ENCODE results near the gene UBR4.
"Not testable (repeated sequence)": the region's sequence is repeated elsewhere in the genome, so short reads cannot be mapped to it uniquely, and the experiment has no call there.

The UBR4 gene

DNA sequence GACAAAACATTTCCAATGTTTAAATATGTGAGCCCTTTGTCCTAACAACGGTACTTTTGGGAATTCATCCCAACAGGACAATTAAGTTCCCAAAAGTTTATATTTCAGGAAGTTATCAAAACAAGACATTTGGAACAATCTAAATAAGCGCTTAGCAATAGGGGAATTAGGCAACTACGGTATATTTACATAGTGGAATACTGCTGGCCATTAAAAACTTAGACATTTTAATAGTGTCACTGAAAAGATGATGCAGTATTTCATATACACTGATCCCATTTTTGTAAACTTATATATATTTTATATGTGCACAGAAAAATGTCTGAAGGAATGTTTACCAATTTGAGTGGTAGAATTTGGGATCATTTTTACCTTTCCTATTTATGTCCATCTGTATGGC, 20.8 kb downstream of the UBR4 start:
- no peak overlapping the region for H3K4me3 ChIP-seq (ENCODE audit: low read depth, low read length)
- TF ChIP-seq CTCF (IDR thresholded peaks at IDR 0.05; ENCODE audit: low read depth, low read length, missing control alignments): no peak
- DNase-seq (ENCODE audit: low read depth): no peak

DNA sequence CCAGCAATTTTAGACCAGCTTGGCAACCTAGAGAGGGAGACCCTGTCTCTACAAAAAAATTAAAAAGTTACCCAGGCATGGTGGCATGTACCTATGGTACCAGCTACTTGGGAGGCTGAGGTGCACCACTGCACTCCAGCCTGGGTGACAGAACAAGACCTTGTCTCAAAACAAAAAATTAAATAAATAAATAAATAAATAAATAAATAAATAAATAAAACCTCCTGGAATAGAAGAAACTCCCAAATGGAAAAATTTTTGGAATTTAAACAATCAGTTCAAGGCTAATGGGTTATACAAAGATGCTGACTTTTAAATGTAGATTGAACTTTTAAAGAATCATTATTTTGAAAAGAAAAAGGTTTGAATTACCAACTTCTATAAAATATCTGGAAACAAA, 22.2 kb downstream of the UBR4 start:
- no peak overlapping the region for H3K4me3 ChIP-seq (ENCODE audit: low read depth, low read length)
- DNase-seq (ENCODE audit: low read depth): no peak
- TF ChIP-seq CTCF (IDR thresholded peaks at IDR 0.05; ENCODE audit: low read depth, low read length, missing control alignments): no peak

GRCh38 chr1:19186001-19186400, 24.1 kb downstream of the UBR4 start:
- no peak for DNase-seq (ENCODE audit: low read depth)
- no peak overlapping the region for H3K4me3 ChIP-seq (ENCODE audit: low read depth, low read length)
- no peak for TF ChIP-seq CTCF (IDR thresholded peaks at IDR 0.05; ENCODE audit: low read depth, low read length, missing control alignments)

DNA sequence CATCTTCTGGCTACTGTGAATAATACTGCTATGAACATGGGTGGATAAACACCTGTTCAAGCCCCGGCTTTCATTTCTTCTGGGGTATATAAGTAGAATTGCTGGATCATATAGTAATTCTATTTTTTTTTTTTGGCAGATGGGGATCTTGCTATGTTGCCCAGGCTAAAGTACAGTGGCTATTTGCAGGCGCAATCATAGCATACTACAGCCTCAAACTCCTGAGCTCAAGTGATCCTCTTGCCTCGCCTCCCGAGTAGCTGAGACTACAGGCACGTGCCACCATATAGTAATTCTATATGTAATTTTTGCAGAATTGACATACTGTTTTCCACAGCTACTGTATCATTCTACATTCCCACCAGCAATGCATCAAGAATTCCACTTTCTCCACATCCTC, 27.8 kb downstream of the UBR4 start:
- H3K4me3 ChIP-seq (ENCODE audit: low read depth, low read length): no peak overlapping the region
- no peak for TF ChIP-seq CTCF (IDR thresholded peaks at IDR 0.05; ENCODE audit: low read depth, low read length, missing control alignments)
- DNase-seq (ENCODE audit: low read depth): no peak

DNA sequence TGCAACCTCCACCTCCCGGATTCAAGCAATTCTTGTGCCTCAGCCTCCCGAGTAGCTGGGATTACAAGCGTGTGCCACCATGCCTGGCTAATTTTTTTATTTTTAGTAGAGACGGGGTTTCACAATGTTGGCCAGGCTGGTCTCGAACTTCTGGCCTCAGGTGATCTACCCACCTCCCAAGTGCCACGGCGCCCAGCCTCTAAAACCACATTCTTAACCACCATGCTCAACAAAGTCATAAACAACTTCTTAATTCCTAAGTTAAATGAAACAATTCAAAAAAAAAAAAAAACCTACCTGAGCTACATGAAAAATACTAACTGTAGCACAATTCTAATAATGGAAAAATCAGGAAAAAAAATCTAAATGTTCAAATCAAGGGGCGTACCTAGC, 29.8 kb downstream of the UBR4 start:
- H3K4me3 ChIP-seq (ENCODE audit: low read depth, low read length); DNase-seq (ENCODE audit: low read depth): not testable (repeated sequence)

GRCh38 chr1:19179597-19180264, 30.3 kb downstream of the UBR4 start:
- H3K4me3 ChIP-seq (ENCODE audit: low read depth, low read length): no peak overlapping the region
- peak; percentile 30 for TF ChIP-seq CTCF (IDR thresholded peaks at IDR 0.05; ENCODE audit: low read depth, low read length, missing control alignments)
- no peak for DNase-seq (ENCODE audit: low read depth)

DNA sequence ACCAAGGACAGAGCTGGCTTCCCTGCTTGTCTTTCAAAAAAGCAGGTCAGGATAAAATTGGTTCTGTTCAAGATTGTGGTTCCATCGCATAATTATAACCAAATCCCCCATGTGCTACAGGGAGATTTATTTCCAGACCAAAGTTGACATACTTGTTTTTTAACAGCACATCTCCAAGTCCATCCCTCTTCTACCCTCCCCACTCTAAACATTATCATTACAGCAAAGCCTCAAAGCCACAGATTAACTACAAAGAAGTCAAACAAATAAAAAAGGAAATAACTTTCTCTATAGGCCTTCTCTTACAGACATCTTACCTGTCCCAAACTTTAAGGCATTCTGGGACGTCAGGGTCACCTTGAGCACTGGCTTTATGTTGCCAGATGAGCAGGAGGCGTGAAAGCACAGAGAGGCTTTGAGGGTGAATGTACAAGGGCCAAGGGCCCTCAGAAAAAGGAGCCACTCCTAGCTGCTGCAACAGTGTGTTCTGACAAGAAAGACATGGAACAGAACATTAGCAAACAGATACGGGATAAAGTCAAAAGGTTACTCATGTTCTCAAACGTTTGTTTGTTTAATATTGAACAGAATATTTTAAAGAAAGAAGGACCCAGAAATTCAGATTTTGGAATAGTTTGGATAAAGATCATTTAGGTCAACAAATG, 31.2 kb downstream of the UBR4 start:
- no peak for DNase-seq (ENCODE audit: low read depth)
- no peak overlapping the region for H3K4me3 ChIP-seq (ENCODE audit: low read depth, low read length)
- TF ChIP-seq CTCF (IDR thresholded peaks at IDR 0.05; ENCODE audit: low read depth, low read length, missing control alignments): no peak
